WTC11 (cell line): Measurements from ENCODE around the gene LMAN2L. TPM values are rescaled to one million over a fixed set of nuclear protein-coding genes. Genes with fewer than 3 reads are reported as not detected.

ENCODE experiments used
- ATAC-seq: fragments of 200-7000 bp; cut with Tn5 transposase; 2 replicates; pipeline ENCODE4 v1.10.0; 2021; ENCODE audit warnings: mild to moderate bottlenecking, moderate library complexity
- CTCF ChIA-PET: fragments of 300-600 bp; sonication (Branson Sonifier 250); formaldehyde crosslinking; loops from one replicate; lab custom pipeline; 2021; ENCODE audit warnings: antibody characterized with exemption; lab: Charles Lee
- POLR2A ChIA-PET: fragments of 350-600 bp; sonication (Branson Sonifier 250); formaldehyde crosslinking; loops from one replicate; lab custom pipeline; 2021; ENCODE audit warnings: antibody characterized with exemption; lab: Charles Lee
- DNase-seq: peaks from one replicate; pipeline ENCODE4 v3.0.0; 2021; ENCODE audit warnings: low spot score
- H3K27ac Mint-ChIP-seq: 2 replicates; pipeline ENCODE4 v1.8.0; 2021; ENCODE audit warnings: mixed read lengths
- H3K27me3 Mint-ChIP-seq: 2 replicates; pipeline ENCODE4 v1.8.0; 2021; ENCODE audit warnings: low read depth, mild to moderate bottlenecking, moderate library complexity, mixed read lengths
- H3K36me3 Mint-ChIP-seq: 2 replicates; pipeline ENCODE4 v1.8.0; 2021; ENCODE audit warnings: mixed read lengths
- H3K4me1 Mint-ChIP-seq: 2 replicates; pipeline ENCODE4 v1.8.0; 2022; ENCODE audit warnings: mixed read lengths
- H3K4me3 Mint-ChIP-seq: 2 replicates; pipeline ENCODE4 v1.8.0; 2021; ENCODE audit warnings: mild to moderate bottlenecking, moderate library complexity, mixed read lengths
- H3K9me3 Mint-ChIP-seq: 2 replicates; pipeline ENCODE4 v1.8.0; 2021; ENCODE audit warnings: mixed read lengths
- ATF2 ChIP-seq: sonication (generic); formaldehyde crosslinking; IDR thresholded peaks from 2 replicates; pipeline ENCODE4 v1.8.1; 2022; ENCODE audit warnings: low read depth, missing genetic modification reagents, borderline replicate concordance
- CBFB ChIP-seq: sonication (generic); formaldehyde crosslinking; IDR thresholded peaks from 2 replicates; pipeline ENCODE4 v1.8.1; 2022; ENCODE audit warnings: mild to moderate bottlenecking, low read depth, missing genetic modification reagents
- CDX4 ChIP-seq: fragments of 250-450 bp; sonication (Bioruptor Pico); IDR thresholded peaks from 2 replicates; pipeline ENCODE4 v1.9.0; 2021; ENCODE audit warnings: moderate library complexity, mild to moderate bottlenecking, inconsistent platforms, borderline replicate concordance
- CREM ChIP-seq: sonication (generic); formaldehyde crosslinking; IDR thresholded peaks from 2 replicates; pipeline ENCODE4 v1.8.1; 2022; ENCODE audit warnings: mild to moderate bottlenecking, missing genetic modification reagents, moderate library complexity
- FOXK1 ChIP-seq: sonication (generic); formaldehyde crosslinking; IDR thresholded peaks from 2 replicates; pipeline ENCODE4 v1.8.0; 2022; ENCODE audit warnings: mild to moderate bottlenecking, moderate library complexity, missing genetic modification reagents
- GRHL2 ChIP-seq: fragments of 250-450 bp; sonication (Bioruptor Pico); IDR thresholded peaks from 2 replicates; pipeline ENCODE4 v1.8.0; 2022; ENCODE audit warnings: mild to moderate bottlenecking, moderate library complexity; ENCODE audit not compliant: insufficient replicate concordance, severe bottlenecking
- GTF2I ChIP-seq: fragments of 250-450 bp; sonication (Bioruptor Pico); conservative IDR thresholded peaks from 2 replicates; pipeline ENCODE4 v1.4.0; 2021; ENCODE audit warnings: mild to moderate bottlenecking
- HMGA2 ChIP-seq: fragments of 250-450 bp; sonication (Bioruptor Pico); IDR thresholded peaks from 2 replicates; pipeline ENCODE4 v1.4.0; 2021; ENCODE audit warnings: mild to moderate bottlenecking, moderate library complexity
- KAT7 ChIP-seq: sonication (generic); formaldehyde crosslinking; IDR thresholded peaks from 2 replicates; pipeline ENCODE4 v1.8.1; 2023; ENCODE audit warnings: missing genetic modification reagents, mild to moderate bottlenecking, borderline replicate concordance
- MAX ChIP-seq: sonication (generic); formaldehyde crosslinking; IDR thresholded peaks from 2 replicates; pipeline ENCODE4 v1.8.0; 2022; ENCODE audit warnings: mild to moderate bottlenecking, missing genetic modification reagents
- MXD4 ChIP-seq: fragments of 250-450 bp; sonication (Bioruptor Pico); IDR thresholded peaks from 2 replicates; pipeline ENCODE4 v1.8.0; 2021; ENCODE audit warnings: mild to moderate bottlenecking, moderate library complexity, borderline replicate concordance
- NFYB ChIP-seq: sonication (generic); formaldehyde crosslinking; conservative IDR thresholded peaks from 2 replicates; pipeline ENCODE4 v1.8.0; 2022; ENCODE audit warnings: low read depth, missing genetic modification reagents
- NR2C2 ChIP-seq: sonication (generic); formaldehyde crosslinking; IDR thresholded peaks from 2 replicates; pipeline ENCODE4 v1.8.0; 2022; ENCODE audit warnings: mild to moderate bottlenecking, missing genetic modification reagents
- RORB ChIP-seq: fragments of 250-450 bp; sonication (Bioruptor Pico); IDR thresholded peaks from 2 replicates; pipeline ENCODE4 v1.9.0; 2021; ENCODE audit warnings: mild to moderate bottlenecking
- SMAD4 ChIP-seq: sonication (generic); formaldehyde crosslinking; IDR thresholded peaks from 2 replicates; pipeline ENCODE4 v1.8.0; 2022; ENCODE audit warnings: mild to moderate bottlenecking, missing genetic modification reagents
- TP53 ChIP-seq: sonication (generic); formaldehyde crosslinking; IDR thresholded peaks from 2 replicates; pipeline ENCODE4 v1.8.1; 2023; ENCODE audit warnings: mild to moderate bottlenecking, missing genetic modification reagents
- ZMAT4 ChIP-seq: fragments of 250-450 bp; sonication (Bioruptor Pico); IDR thresholded peaks from 2 replicates; pipeline ENCODE4 v1.9.0; 2021; ENCODE audit warnings: mild to moderate bottlenecking
- ZNF317 ChIP-seq: sonication (generic); formaldehyde crosslinking; IDR thresholded peaks from 2 replicates; pipeline ENCODE4 v1.8.1; 2023; ENCODE audit warnings: low read depth, mild to moderate bottlenecking, moderate library complexity, missing genetic modification reagents, borderline replicate concordance
- ZNF416 ChIP-seq: fragments of 250-450 bp; sonication (Bioruptor Pico); IDR thresholded peaks from 2 replicates; pipeline ENCODE4 v1.9.0; 2021; ENCODE audit warnings: mild to moderate bottlenecking, inconsistent platforms
- ZNF423 ChIP-seq: fragments of 250-450 bp; sonication (Bioruptor Pico); IDR thresholded peaks from 2 replicates; pipeline ENCODE4 v2.1.2; 2022; ENCODE audit warnings: mild to moderate bottlenecking, moderate library complexity
- ZNF425 ChIP-seq: fragments of 250-450 bp; sonication (Bioruptor Pico); conservative IDR thresholded peaks from 2 replicates; pipeline ENCODE4 v1.9.0; 2021; ENCODE audit warnings: mild to moderate bottlenecking
- total RNA-seq: library from RNA; stranded (reverse); gene quantifications from 3 replicates; pipeline ENCODE4 v1.2.3, GENCODE V29; 2021
- TF ChIP-seq, protein P1 (sequence below): sonication (generic); formaldehyde crosslinking; IDR thresholded peaks from 2 replicates; pipeline ENCODE4 v1.8.1; 2022; ENCODE audit warnings: mild to moderate bottlenecking, moderate library complexity, missing genetic modification reagents
- TF ChIP-seq, protein P2 (sequence below): fragments of 250-450 bp; sonication (Bioruptor Pico); IDR thresholded peaks from 2 replicates; pipeline ENCODE4 v1.9.0; 2021; ENCODE audit warnings: mild to moderate bottlenecking
- TF ChIP-seq, protein P3 (sequence below): sonication (generic); formaldehyde crosslinking; IDR thresholded peaks from 2 replicates; pipeline ENCODE4 v1.8.1; 2023; ENCODE audit warnings: mild to moderate bottlenecking, missing genetic modification reagents

Gene LMAN2L
- total RNA-seq, 1 experiment from 2014 or later = 13.5 TPM

DNA sequence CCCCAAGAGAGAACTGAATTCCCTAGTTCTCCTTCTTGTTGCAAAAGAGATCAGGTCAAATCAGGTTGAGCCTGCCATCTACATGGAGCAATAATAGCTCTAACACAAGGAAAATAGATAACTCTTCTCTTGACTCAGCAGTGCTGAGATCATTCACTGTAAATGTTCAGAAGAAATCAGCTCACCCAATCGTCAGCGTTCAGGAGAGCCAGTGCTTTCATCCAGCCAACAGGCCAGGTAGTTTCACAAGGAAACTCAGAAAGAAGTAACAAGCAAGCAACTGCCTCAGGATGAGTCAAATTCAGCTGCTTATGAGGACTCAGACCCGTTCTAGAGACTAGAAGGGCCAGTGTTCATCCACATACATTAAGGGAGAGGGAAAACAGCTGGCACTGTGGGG lies 5.9 kb downstream of the LMAN2L start:
- Mint-ChIP-seq H3K27ac (no peak overlapping the region), H3K36me3 (peaks cover 53% of the 10 kb centered on the region), H3K27me3 (no peaks in the 10 kb centered on the region), H3K9me3 (no peaks in the 10 kb centered on the region), H3K4me1 (peaks cover 1% of the 10 kb centered on the region), H3K4me3 (no peak overlapping the region)
- no peak for TF ChIP-seq RORB (CRISPR knock-in tag)
- TF ChIP-seq, protein P1, sequence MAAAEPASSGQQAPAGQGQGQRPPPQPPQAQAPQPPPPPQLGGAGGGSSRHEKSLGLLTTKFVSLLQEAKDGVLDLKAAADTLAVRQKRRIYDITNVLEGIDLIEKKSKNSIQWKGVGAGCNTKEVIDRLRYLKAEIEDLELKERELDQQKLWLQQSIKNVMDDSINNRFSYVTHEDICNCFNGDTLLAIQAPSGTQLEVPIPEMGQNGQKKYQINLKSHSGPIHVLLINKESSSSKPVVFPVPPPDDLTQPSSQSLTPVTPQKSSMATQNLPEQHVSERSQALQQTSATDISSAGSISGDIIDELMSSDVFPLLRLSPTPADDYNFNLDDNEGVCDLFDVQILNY (CRISPR knock-in tag) = no peak
- TF ChIP-seq FOXK1 (CRISPR knock-in tag) = no peak
- no peak for TF ChIP-seq CDX4 (CRISPR knock-in tag)
- ChIA-PET CTCF (interaction anchor here (1.8 kb wide), 1 partner anchor 207 kb away, joined by 3 read pairs; no protein-coding TSS in a partner anchor), POLR2A (no interaction called here)
- ATAC-seq (no peak), DNase-seq (no peak)

GRCh38 chr2:96730212-96730611 lies 9.7 kb downstream of the LMAN2L start:
- no peaks in the 10 kb centered on the region for H3K27me3 Mint-ChIP-seq
- no peak overlapping the region for H3K4me3 Mint-ChIP-seq
- DNase-seq = no peak
- CTCF ChIA-PET = no interaction called here
- H3K4me1 Mint-ChIP-seq = no peaks in the 10 kb centered on the region
- TF ChIP-seq CBFB (CRISPR knock-in tag) (no peak), NR2C2 (CRISPR knock-in tag) (no peak), ZMAT4 (CRISPR knock-in tag) (no peak), ZNF423 (CRISPR knock-in tag) (no peak), MXD4 (CRISPR knock-in tag) (no peak), TP53 (CRISPR knock-in tag) (no peak), MAX (no peak), GRHL2 (CRISPR knock-in tag) (no peak), CREM (CRISPR knock-in tag) (no peak), HMGA2 (CRISPR knock-in tag) (no peak), ZNF425 (CRISPR knock-in tag) (no peak), ATF2 (CRISPR knock-in tag) (no peak), GTF2I (no peak), KAT7 (no peak), ZNF416 (CRISPR knock-in tag) (no peak), ZNF317 (CRISPR knock-in tag) (no peak), NFYB (CRISPR knock-in tag) (no peak), SMAD4 (no peak)
- TF ChIP-seq, protein P2, sequence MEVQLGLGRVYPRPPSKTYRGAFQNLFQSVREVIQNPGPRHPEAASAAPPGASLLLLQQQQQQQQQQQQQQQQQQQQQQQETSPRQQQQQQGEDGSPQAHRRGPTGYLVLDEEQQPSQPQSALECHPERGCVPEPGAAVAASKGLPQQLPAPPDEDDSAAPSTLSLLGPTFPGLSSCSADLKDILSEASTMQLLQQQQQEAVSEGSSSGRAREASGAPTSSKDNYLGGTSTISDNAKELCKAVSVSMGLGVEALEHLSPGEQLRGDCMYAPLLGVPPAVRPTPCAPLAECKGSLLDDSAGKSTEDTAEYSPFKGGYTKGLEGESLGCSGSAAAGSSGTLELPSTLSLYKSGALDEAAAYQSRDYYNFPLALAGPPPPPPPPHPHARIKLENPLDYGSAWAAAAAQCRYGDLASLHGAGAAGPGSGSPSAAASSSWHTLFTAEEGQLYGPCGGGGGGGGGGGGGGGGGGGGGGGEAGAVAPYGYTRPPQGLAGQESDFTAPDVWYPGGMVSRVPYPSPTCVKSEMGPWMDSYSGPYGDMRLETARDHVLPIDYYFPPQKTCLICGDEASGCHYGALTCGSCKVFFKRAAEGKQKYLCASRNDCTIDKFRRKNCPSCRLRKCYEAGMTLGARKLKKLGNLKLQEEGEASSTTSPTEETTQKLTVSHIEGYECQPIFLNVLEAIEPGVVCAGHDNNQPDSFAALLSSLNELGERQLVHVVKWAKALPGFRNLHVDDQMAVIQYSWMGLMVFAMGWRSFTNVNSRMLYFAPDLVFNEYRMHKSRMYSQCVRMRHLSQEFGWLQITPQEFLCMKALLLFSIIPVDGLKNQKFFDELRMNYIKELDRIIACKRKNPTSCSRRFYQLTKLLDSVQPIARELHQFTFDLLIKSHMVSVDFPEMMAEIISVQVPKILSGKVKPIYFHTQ (CRISPR knock-in tag) = no peak
- TF ChIP-seq, protein P3, sequence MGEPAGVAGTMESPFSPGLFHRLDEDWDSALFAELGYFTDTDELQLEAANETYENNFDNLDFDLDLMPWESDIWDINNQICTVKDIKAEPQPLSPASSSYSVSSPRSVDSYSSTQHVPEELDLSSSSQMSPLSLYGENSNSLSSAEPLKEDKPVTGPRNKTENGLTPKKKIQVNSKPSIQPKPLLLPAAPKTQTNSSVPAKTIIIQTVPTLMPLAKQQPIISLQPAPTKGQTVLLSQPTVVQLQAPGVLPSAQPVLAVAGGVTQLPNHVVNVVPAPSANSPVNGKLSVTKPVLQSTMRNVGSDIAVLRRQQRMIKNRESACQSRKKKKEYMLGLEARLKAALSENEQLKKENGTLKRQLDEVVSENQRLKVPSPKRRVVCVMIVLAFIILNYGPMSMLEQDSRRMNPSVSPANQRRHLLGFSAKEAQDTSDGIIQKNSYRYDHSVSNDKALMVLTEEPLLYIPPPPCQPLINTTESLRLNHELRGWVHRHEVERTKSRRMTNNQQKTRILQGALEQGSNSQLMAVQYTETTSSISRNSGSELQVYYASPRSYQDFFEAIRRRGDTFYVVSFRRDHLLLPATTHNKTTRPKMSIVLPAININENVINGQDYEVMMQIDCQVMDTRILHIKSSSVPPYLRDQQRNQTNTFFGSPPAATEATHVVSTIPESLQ (CRISPR knock-in tag) = no peak
- peaks cover 59% of the 10 kb centered on the region for H3K36me3 Mint-ChIP-seq
- POLR2A ChIA-PET = no interaction called here
- H3K27ac Mint-ChIP-seq = no peak overlapping the region
- H3K9me3 Mint-ChIP-seq = no peaks in the 10 kb centered on the region
- ATAC-seq = no peak
